ENCODE measurements around the gene CCT2. TPM values are rescaled to one million over a fixed set of nuclear protein-coding genes. Genes with fewer than 3 reads are reported as not detected.

Gene CCT2
- total and polyA plus RNA-seq, 2 of the 8 experiments (the other 6 are each of a cell fraction or from before 2014, with no cell fraction given), result 244 to 419 TPM

GRCh38 chr12:69556383-69556782, 28.9 kb upstream of the CCT2 start:
- Histone ChIP-seq H3K79me2 (ENCODE audit: control insufficient read depth in 1 of 2, insufficient read depth in 2 of 2, low read length in 2 of 2) (peaks cover 0 to 24% of the 10 kb centered on the region in 2 experiments; a peak in 2 of 4 replicates), H2BK12ac (ENCODE audit: low read depth, low read length) (no peak overlapping the region), H2BK5ac (ENCODE audit: low read depth, low read length) (no peak overlapping the region), H3K4ac (replicated peaks; ENCODE audit: insufficient read length, low read depth, low read length) (no peak overlapping the region), H4K8ac (ENCODE audit: extremely low read depth, insufficient read depth, low read length) (peak overlapping the region; percentile 51; the same call in 1 of the 2 replicates), H3K18ac (ENCODE audit: extremely low read depth, low read length) (no peak overlapping the region), H3K4me1 (replicated peaks in 1 of 4; ENCODE audit: control insufficient read depth in 3 of 4, insufficient read depth in 4 of 4, low read length in 3 of 4) (no peaks in the 10 kb centered on the region), H3K9me3 (ENCODE audit: insufficient read depth in 2 of 2, low read depth in 1 of 2, low read length in 1 of 2) (no peaks in the 10 kb centered on the region), H3K9ac (replicated peaks in 1 of 4; ENCODE audit: extremely low read depth in 1 of 4, low read depth in 3 of 4, low read length in 3 of 4) (no peak overlapping the region), H3K4me3 (ENCODE audit: extremely low read depth in 1 of 4, insufficient read depth in 2 of 4, low read depth in 3 of 4, low read length in 4 of 4) (no peak overlapping the region), H4K20me1 (replicated peaks in 1 of 2; ENCODE audit: control insufficient read depth in 1 of 2, insufficient read depth in 2 of 2, low read length in 2 of 2) (no peaks in the 10 kb centered on the region), H2BK120ac (replicated peaks; ENCODE audit: low read depth, low read length) (no peak overlapping the region), H2BK15ac (ENCODE audit: low read length) (no peak overlapping the region), H4K91ac (replicated peaks; ENCODE audit: insufficient read length, low read length) (no peak overlapping the region), H3K23me2 (ENCODE audit: low read depth, low read length) (no peaks in the 10 kb centered on the region), H3K27me3 (replicated peaks in 1 of 4; ENCODE audit: control insufficient read depth in 3 of 4, extremely low read depth in 1 of 4, insufficient read depth in 3 of 4, low read length in 3 of 4) (no peaks in the 10 kb centered on the region), H3K14ac (ENCODE audit: insufficient read length) (no peak overlapping the region), H3K27ac (ENCODE audit: low read depth, low read length) (no peak overlapping the region), H3K79me1 (ENCODE audit: low read depth, low read length) (no peaks in the 10 kb centered on the region; the same call in 1 of the 2 replicates), H3K4me2 (ENCODE audit: insufficient read depth in 1 of 2, low read depth in 2 of 2, low read length in 2 of 2) (no peak overlapping the region), H2AFZ (ENCODE audit: low read length) (no peak overlapping the region), H3K56ac (replicated peaks; ENCODE audit: insufficient read length, low read depth, low read length) (no peak overlapping the region), H3K36me3 (ENCODE audit: control insufficient read depth in 2 of 4, insufficient read depth in 4 of 4, low read length in 3 of 4) (no peaks in the 10 kb centered on the region), H2AK5ac (ENCODE audit: low read depth, low read length) (no peak overlapping the region), H4K5ac (ENCODE audit: insufficient read length, low read depth, low read length) (no peak overlapping the region), H3K23ac (ENCODE audit: insufficient read length) (no peak overlapping the region), H2BK20ac (ENCODE audit: low read length) (no peak overlapping the region)
- FAIRE-seq (no peak), DNase-seq (ENCODE audit: low read depth in 1 of 2, low spot score in 2 of 2) (no peak)
- WGBS, 2 experiments (ENCODE audit: extremely low coverage in 1 of 2, insufficient coverage in 1 of 2, insufficient read length in 1 of 2, insufficient replicate concordance in 2 of 2, low coverage in 1 of 2, low lambda C conversion rate in 2 of 2, missing lambda C conversion rate in 1 of 2), result 82 to 100% methylated on average over 2 to 9 of the region's 9 CpGs
- POLR2A ChIA-PET (ENCODE audit: partially characterized antibody), result interaction anchor here (1.0 kb wide), 1 partner anchor 63 kb away, joined by 3 read pairs; no protein-coding TSS in a partner anchor
- CTCF ChIA-PET (ENCODE audit: partially characterized antibody), result interaction anchor here (4.4 kb wide), 1 partner anchor 13 kb away, joined by 32 read pairs; no protein-coding TSS in a partner anchor
- TF ChIP-seq POLR2AphosphoS5 (IDR thresholded peaks at IDR 0.05; ENCODE audit: low read depth, low read length) (no peak), CTBP2 (IDR thresholded peaks at IDR 0.05; ENCODE audit: borderline replicate concordance, insufficient read depth, insufficient read length, low read length) (no peak), RXRA (IDR thresholded peaks at IDR 0.05; ENCODE audit: insufficient read depth, low read depth, low read length) (no peak), NRF1 (IDR thresholded peaks at IDR 0.05; ENCODE audit: low read depth, low read length) (no peak), ATF2 (IDR thresholded peaks at IDR 0.05; ENCODE audit: low read length) (no peak), POU5F1 (IDR thresholded peaks at IDR 0.05; ENCODE audit: low read depth, low read length) (no peak), YY1 (IDR thresholded peaks at IDR 0.05; ENCODE audit: low read depth, low read length) (no peak), HDAC6 (IDR thresholded peaks at IDR 0.05; ENCODE audit: low read depth, low read length) (no peak), RAD21 (IDR thresholded peaks at IDR 0.05 in 1 of 2, conservative IDR thresholded peaks at IDR 0.05 in 1 of 2; ENCODE audit: low read depth in 2 of 2, low read length in 2 of 2) (no peak), ASH2L (IDR thresholded peaks at IDR 0.05; ENCODE audit: low read length) (no peak)
